Measurements from ENCODE around the gene TRIM46.
"Not testable (repeated sequence)": the region's sequence is repeated elsewhere in the genome, so short reads cannot be mapped to it uniquely, and the experiment has no call there.

GRCh38 chr1:155231302-155231701, 57.7 kb downstream of the TRIM46 start:
- TF ChIP-seq CTCF, EP300 (IDR thresholded peaks at IDR 0.05): not testable (repeated sequence)
